Smooth muscle cell (in vitro differentiated cells): ENCODE results near the gene PPIB. TPM values are rescaled to one million over a fixed set of nuclear protein-coding genes. Genes with fewer than 3 reads are reported as not detected.

Experiments used
- DNase-seq: peaks from one replicate; lab custom pipeline; 2025; ENCODE audit not compliant: unreplicated experiment; lab: John Stamatoyannopoulos, UW
- H2AFZ ChIP-seq: fragments of 200-600 bp; sonication (generic); 2 replicates; pipeline ENCODE4 v1.6.0; 2016; ENCODE audit warnings: antibody characterized with exemption, low read depth, mild to moderate bottlenecking
- H3F3A ChIP-seq: fragments of 200-600 bp; sonication (generic); 2 replicates; pipeline ENCODE4 v1.6.0; 2017; ENCODE audit warnings: antibody characterized with exemption, low read depth
- H3K27ac ChIP-seq: fragments of 200-600 bp; sonication (generic); 2 replicates; pipeline ENCODE4 v1.5.1; 2016; ENCODE audit warnings: low read depth, mild to moderate bottlenecking
- H3K27me3 ChIP-seq: fragments of 200-600 bp; sonication (generic); 2 replicates; pipeline ENCODE4 v1.6.1; 2016; ENCODE audit warnings: low read depth, mild to moderate bottlenecking
- H3K36me3 ChIP-seq: fragments of 200-600 bp; sonication (generic); 2 replicates; pipeline ENCODE4 v1.5.1; 2016; ENCODE audit warnings: low read depth
- H3K4me1 ChIP-seq: fragments of 200-600 bp; sonication (generic); 2 replicates; pipeline ENCODE4 v1.5.1; 2016; ENCODE audit warnings: low read depth
- H3K4me2 ChIP-seq: fragments of 200-600 bp; sonication (generic); 2 replicates; pipeline ENCODE4 v1.6.0; 2016; ENCODE audit warnings: mild to moderate bottlenecking
- H3K4me3 ChIP-seq: fragments of 200-600 bp; sonication (generic); 2 replicates; pipeline ENCODE4 v1.5.1; 2016; ENCODE audit warnings: mild to moderate bottlenecking
- H3K79me2 ChIP-seq: fragments of 200-600 bp; sonication (generic); 2 replicates; pipeline ENCODE4 v1.6.0; 2016; ENCODE audit warnings: low read depth, mild to moderate bottlenecking
- H3K9ac ChIP-seq: fragments of 200-600 bp; sonication (generic); 2 replicates; pipeline ENCODE4 v1.6.0; 2016; ENCODE audit warnings: low read depth
- H3K9me3 ChIP-seq: fragments of 200-600 bp; sonication (generic); replicated peaks from 2 replicates; pipeline ENCODE4 v1.5.1; 2016; ENCODE audit warnings: low read depth
- H4K20me1 ChIP-seq: fragments of 200-600 bp; sonication (generic); 2 replicates; pipeline ENCODE4 v1.6.0; 2016; ENCODE audit warnings: low read depth
- WGBS: methylation state at CpG from one replicate; pipeline ENCODE4 v1.1.7; 2016; ENCODE audit warnings: low lambda C conversion rate; 5-methylcytosine and 5-hydroxymethylcytosine counted together
- polyA plus RNA-seq: library from polyadenylated mRNA; unstranded; fragments of >200 nt; fragmentation: Nextera tagmentation; extraction: Ambion mirVana; gene quantifications from 2 replicates; pipeline ENCODE4 v1.2.1, GENCODE V29; 2016
- total RNA-seq: library from RNA; depleted of rRNA; stranded (reverse); fragments of >200 nt; gene quantifications from 2 replicates; pipeline ENCODE4 v1.2.3, GENCODE V29; 2014
- TF ChIP-seq, protein P1 (sequence below): fragments of 200-600 bp; sonication (generic); IDR thresholded peaks from 2 replicates; pipeline ENCODE4 v1.5.1; 2017; ENCODE audit warnings: borderline replicate concordance, mild to moderate bottlenecking, antibody characterized with exemption; ENCODE audit not compliant: insufficient read depth, poor library complexity, severe bottlenecking

PPIB gene
- total and polyA plus RNA-seq, 2 experiments from 2014 or later: 880 to 1,897 TPM

DNA sequence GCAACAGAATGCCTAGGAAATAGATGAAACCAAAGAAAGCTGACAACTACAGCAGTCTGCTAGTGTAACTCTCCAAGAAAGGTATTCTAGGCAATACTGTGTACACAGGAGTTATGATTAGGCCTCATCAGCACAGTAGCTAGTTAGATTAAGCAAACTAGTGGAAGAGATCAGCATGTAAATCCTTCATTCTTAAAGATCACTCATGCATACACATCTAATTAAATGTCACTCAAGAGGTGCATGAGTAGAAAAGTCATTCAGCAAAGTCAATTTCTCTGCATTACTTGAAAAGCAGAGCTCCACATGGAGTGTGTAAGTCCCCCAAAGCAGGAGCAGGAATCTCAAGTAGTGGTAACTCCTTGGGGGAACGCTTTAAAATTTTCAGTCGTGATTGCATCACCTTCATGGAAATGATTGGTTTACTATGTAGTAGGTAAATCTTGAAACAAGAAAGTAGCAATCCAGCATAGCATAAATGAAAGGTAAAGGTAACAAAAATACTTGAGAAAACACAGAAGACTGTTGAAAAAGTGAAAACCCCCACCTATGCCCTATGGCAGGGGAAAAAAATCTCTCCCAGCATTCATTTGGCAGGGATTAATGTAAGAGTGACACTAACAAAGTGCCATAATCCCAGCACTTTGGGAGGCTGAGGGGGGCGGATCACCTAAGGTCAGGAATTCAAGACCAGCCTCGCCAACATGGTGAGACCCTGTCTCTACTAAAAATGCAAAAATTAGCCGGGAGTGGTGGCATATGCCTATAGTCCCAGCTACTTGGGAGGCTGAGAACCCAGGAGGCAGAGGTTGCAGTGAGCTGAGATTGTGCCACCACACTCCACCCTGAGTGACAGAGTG, 29.4 kb upstream of the PPIB start:
- H4K20me1 ChIP-seq: no peaks in the 10 kb centered on the region
- H3K36me3 ChIP-seq: no peaks in the 10 kb centered on the region
- H2AFZ ChIP-seq: no peak overlapping the region
- H3K27me3 ChIP-seq: no peaks in the 10 kb centered on the region
- H3K79me2 ChIP-seq: no peaks in the 10 kb centered on the region
- H3K4me3 ChIP-seq: no peak overlapping the region
- no peak overlapping the region for H3K27ac ChIP-seq
- DNase-seq: no peak
- TF ChIP-seq, protein P1, sequence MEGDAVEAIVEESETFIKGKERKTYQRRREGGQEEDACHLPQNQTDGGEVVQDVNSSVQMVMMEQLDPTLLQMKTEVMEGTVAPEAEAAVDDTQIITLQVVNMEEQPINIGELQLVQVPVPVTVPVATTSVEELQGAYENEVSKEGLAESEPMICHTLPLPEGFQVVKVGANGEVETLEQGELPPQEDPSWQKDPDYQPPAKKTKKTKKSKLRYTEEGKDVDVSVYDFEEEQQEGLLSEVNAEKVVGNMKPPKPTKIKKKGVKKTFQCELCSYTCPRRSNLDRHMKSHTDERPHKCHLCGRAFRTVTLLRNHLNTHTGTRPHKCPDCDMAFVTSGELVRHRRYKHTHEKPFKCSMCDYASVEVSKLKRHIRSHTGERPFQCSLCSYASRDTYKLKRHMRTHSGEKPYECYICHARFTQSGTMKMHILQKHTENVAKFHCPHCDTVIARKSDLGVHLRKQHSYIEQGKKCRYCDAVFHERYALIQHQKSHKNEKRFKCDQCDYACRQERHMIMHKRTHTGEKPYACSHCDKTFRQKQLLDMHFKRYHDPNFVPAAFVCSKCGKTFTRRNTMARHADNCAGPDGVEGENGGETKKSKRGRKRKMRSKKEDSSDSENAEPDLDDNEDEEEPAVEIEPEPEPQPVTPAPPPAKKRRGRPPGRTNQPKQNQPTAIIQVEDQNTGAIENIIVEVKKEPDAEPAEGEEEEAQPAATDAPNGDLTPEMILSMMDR: no peak
- WGBS: 95% methylated on average over 5 of the region's 5 CpGs
- H3K4me1 ChIP-seq: peaks cover 12% of the 10 kb centered on the region
- H3K4me2 ChIP-seq: no peak overlapping the region
- H3K9me3 ChIP-seq: no peaks in the 10 kb centered on the region
- no peak overlapping the region for H3K9ac ChIP-seq
- H3F3A ChIP-seq: no peaks in the 10 kb centered on the region

DNA sequence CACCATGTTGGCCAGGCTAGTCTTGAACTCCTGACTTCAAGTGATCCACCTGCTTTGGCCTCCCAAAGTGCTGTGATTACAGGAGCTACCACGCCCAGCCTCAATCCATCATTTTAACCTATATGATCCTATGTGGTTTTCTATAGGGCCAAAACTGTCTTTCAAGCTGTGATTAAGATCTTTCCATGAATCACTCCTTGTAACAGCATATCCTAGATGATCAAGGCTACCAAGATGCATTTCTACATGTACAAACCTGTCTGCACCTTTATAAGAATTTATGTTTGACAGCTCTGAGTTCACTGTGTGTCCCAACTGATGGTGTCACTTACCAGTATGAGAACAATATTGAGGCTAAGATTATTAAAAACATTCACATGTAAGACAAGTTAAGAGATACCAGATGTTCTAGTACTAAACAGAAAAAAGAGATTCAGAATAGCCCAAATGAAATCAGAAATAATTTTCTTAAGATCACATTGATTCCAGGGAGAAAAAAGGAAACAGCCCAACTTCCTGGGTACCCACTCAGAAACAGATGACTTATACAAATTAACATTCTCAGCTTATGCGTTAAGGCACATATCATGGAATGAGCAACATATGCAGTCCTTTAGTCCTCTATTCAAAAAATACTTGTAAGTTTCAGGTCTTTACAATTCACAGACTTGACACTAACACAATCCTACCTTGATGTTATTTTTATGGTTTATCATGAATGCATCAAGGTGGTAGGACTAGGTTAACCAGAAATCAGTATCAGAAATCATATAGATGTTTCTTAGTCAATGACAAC, 24.8 kb upstream of the PPIB start:
- no peaks in the 10 kb centered on the region for H3K9me3 ChIP-seq
- H4K20me1 ChIP-seq: no peaks in the 10 kb centered on the region

DNA sequence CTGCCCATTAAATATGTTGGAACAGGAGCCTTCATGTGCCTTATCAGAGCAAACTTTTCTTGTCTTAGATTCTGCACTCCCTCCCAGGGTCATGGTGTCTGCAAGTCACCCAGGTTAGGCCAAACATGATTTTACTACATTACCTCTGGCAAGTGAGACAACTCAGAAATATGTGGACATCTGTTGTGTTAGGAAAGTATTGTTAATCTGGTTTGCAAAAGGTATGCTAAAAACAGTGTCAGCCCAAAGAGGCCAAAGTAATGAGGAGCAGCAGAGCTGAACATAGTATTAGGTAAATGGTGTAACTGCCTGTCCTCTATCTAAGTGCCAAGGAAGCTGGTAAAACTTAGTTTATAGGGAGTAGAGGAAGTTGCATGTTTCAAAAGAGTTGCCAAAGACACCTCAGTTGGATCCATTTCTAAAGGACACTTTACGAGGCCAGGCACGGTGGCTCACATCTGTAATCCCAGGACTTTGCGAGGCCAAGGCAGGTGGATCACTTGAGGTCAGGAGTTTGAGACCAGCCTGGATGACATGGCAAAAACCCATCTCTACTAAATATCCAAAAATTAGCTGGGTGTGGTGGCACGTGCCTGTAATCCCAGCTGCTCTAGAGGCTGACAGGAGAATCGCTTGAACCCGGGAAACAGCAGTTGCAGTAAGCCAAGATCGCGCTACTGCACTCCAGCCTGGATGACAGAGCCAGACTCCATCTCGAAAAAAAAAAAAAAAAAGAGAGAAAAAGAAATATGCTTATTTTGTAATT, 22.5 kb upstream of the PPIB start:
- Histone ChIP-seq H3K4me1 (no peaks in the 10 kb centered on the region), H3F3A (no peaks in the 10 kb centered on the region), H3K27me3 (no peaks in the 10 kb centered on the region), H3K27ac (no peak overlapping the region), H3K36me3 (no peaks in the 10 kb centered on the region), H2AFZ (no peak overlapping the region), H3K4me2 (no peak overlapping the region), H3K9me3 (no peaks in the 10 kb centered on the region), H3K4me3 (no peak overlapping the region), H3K9ac (no peak overlapping the region), H4K20me1 (no peaks in the 10 kb centered on the region), H3K79me2 (no peaks in the 10 kb centered on the region)
- no peak for DNase-seq
- WGBS: 87% methylated on average over 9 of the region's 9 CpGs
- TF ChIP-seq, protein P1: no peak

More for the DNA sequence above, 24.8 kb upstream of the PPIB start:
- TF ChIP-seq, protein P1: no peak
- no peaks in the 10 kb centered on the region for H3K36me3 ChIP-seq
- no peak overlapping the region for H2AFZ ChIP-seq
- no peak overlapping the region for H3K4me2 ChIP-seq
- no peaks in the 10 kb centered on the region for H3K27me3 ChIP-seq
- peaks cover 12% of the 10 kb centered on the region for H3K4me1 ChIP-seq
- no peak overlapping the region for H3K9ac ChIP-seq
- 85% methylated on average over 2 of the region's 2 CpGs for whole genome bisulfite sequencing
- H3K27ac ChIP-seq: peak overlapping the region; percentile 72
- H3K4me3 ChIP-seq: no peak overlapping the region
- no peak for DNase-seq
- H3K79me2 ChIP-seq: no peaks in the 10 kb centered on the region
- H3F3A ChIP-seq: no peaks in the 10 kb centered on the region
